H9 (cell line): ENCODE data around the gene NPAS2. TPM values are rescaled to one million over a fixed set of nuclear protein-coding genes. Genes with fewer than 3 reads are reported as not detected.

Experiments used
- DNase-seq: peaks from one replicate; pipeline ENCODE4 v3.0.0-alpha.2; 2017
- H2AFZ ChIP-seq: one replicate; pipeline ENCODE4 v1.6.1; 2013; ENCODE audit warnings: mild to moderate bottlenecking, low read length, control low read depth, moderate library complexity
- H2AK5ac ChIP-seq: 2 replicates; pipeline ENCODE4 v1.6.1; 2013; ENCODE audit warnings: low read length, control low read depth, mixed read lengths; ENCODE audit not compliant: insufficient read length
- H2BK120ac ChIP-seq: one replicate; pipeline ENCODE4 v1.6.1; 2013; ENCODE audit warnings: low read depth, mild to moderate bottlenecking, low read length, control low read depth, inconsistent platforms; ENCODE audit not compliant: poor library complexity, severe bottlenecking
- H2BK12ac ChIP-seq: 2 replicates; pipeline ENCODE4 v1.6.1; 2013; ENCODE audit warnings: low read length, control low read depth, mixed read lengths, low read depth; ENCODE audit not compliant: insufficient read length
- H2BK15ac ChIP-seq: 2 replicates; pipeline ENCODE4 v1.6.1; 2013; ENCODE audit warnings: low read depth, low read length, control low read depth
- H2BK20ac ChIP-seq: one replicate; pipeline ENCODE4 v1.6.1; 2013; ENCODE audit warnings: low read depth, mild to moderate bottlenecking, low read length, control low read depth, inconsistent platforms; ENCODE audit not compliant: poor library complexity, severe bottlenecking
- H2BK5ac ChIP-seq: 2 replicates; pipeline ENCODE4 v1.6.1; 2013; ENCODE audit warnings: low read length, control low read depth, mixed read lengths; ENCODE audit not compliant: insufficient read length
- H3K14ac ChIP-seq: 2 replicates; pipeline ENCODE4 v1.6.1; 2013; ENCODE audit warnings: low read length, control low read depth; ENCODE audit not compliant: insufficient read depth
- H3K18ac ChIP-seq: 2 replicates; pipeline ENCODE4 v1.6.1; 2013; ENCODE audit warnings: low read depth, mild to moderate bottlenecking, mixed read lengths, low read length, control low read depth; ENCODE audit not compliant: insufficient read length
- H3K23ac ChIP-seq: 2 replicates; pipeline ENCODE4 v1.6.1; 2013; ENCODE audit warnings: low read length, control low read depth, mixed read lengths, low read depth; ENCODE audit not compliant: insufficient read length
- H3K23me2 ChIP-seq: 2 replicates; pipeline ENCODE4 v1.6.1; 2013; ENCODE audit warnings: low read depth, mild to moderate bottlenecking, mixed read lengths, low read length, control low read depth; ENCODE audit not compliant: insufficient read length, poor library complexity, severe bottlenecking
- H3K27ac ChIP-seq: 2 replicates; pipeline ENCODE4 v1.5.1; 2013; ENCODE audit warnings: low read length, control low read depth, mixed read lengths, low read depth; ENCODE audit not compliant: insufficient read length
- H3K27me3 ChIP-seq: 2 replicates; pipeline ENCODE4 v1.6.1; 2013; ENCODE audit warnings: low read length, control low read depth, inconsistent platforms; ENCODE audit not compliant: insufficient read depth
- H3K4ac ChIP-seq: 2 replicates; pipeline ENCODE4 v1.6.1; 2013; ENCODE audit warnings: low read depth, mild to moderate bottlenecking, control low read depth, inconsistent platforms, low read length, moderate library complexity
- H3K4me1 ChIP-seq: 2 replicates; pipeline ENCODE4 v1.6.1; 2013; ENCODE audit warnings: low read length, control low read depth, inconsistent platforms; ENCODE audit not compliant: insufficient read depth
- H3K4me2 ChIP-seq: 2 replicates; pipeline ENCODE4 v1.6.1; 2013; ENCODE audit warnings: low read length, control low read depth, mixed read lengths; ENCODE audit not compliant: insufficient read length, insufficient read depth
- H3K56ac ChIP-seq: 2 replicates; pipeline ENCODE4 v1.6.1; 2013; ENCODE audit warnings: low read depth, mild to moderate bottlenecking, mixed read lengths, low read length, control low read depth; ENCODE audit not compliant: insufficient read length
- H3K79me1 ChIP-seq: 2 replicates; pipeline ENCODE4 v1.6.1; 2013; ENCODE audit warnings: low read depth, mild to moderate bottlenecking, moderate library complexity, low read length, control low read depth, inconsistent platforms; ENCODE audit not compliant: insufficient read depth, poor library complexity, severe bottlenecking
- H3K79me2 ChIP-seq: 2 replicates; pipeline ENCODE4 v1.6.1; 2013; ENCODE audit warnings: low read length, control low read depth, inconsistent platforms; ENCODE audit not compliant: insufficient read depth
- H3K9ac ChIP-seq: 2 replicates; pipeline ENCODE4 v1.6.1; 2013; ENCODE audit warnings: low read length, control low read depth, mixed read lengths; ENCODE audit not compliant: insufficient read length; ENCODE audit errors: extremely low read depth
- H3K9me3 ChIP-seq: one replicate; pipeline ENCODE4 v1.6.1; 2013; ENCODE audit warnings: low read depth, low read length, inconsistent platforms; ENCODE audit not compliant: control insufficient read depth
- H3T11ph ChIP-seq: one replicate; pipeline ENCODE4 v1.6.1; 2013; ENCODE audit warnings: mild to moderate bottlenecking, low read length, control low read depth, inconsistent platforms
- H4K20me1 ChIP-seq: one replicate; pipeline ENCODE4 v1.6.1; 2013; ENCODE audit not compliant: control insufficient read depth, insufficient read length, insufficient read depth
- H4K5ac ChIP-seq: 2 replicates; pipeline ENCODE4 v1.6.1; 2013; ENCODE audit warnings: low read depth, mild to moderate bottlenecking, mixed read lengths, low read length, control low read depth; ENCODE audit not compliant: insufficient read length
- H4K8ac ChIP-seq: replicated peaks from 2 replicates; pipeline ENCODE4 v1.6.1; 2013; ENCODE audit warnings: low read length, control low read depth, mixed read lengths, low read depth; ENCODE audit not compliant: insufficient read length
- H4K91ac ChIP-seq: 2 replicates; pipeline ENCODE4 v1.6.1; 2013; ENCODE audit warnings: low read depth, mild to moderate bottlenecking, moderate library complexity, mixed read lengths, low read length, control low read depth; ENCODE audit not compliant: insufficient read length
- H3K27ac Mint-ChIP-seq, 3 experiments: 2 replicates in 2 of 3; 3 replicates in 1 of 3; pipeline ENCODE4 v1.8.0; 2020 to 2021; ENCODE audit warnings: mixed read lengths in 3 of 3, mild to moderate bottlenecking in 1 of 3, moderate library complexity in 1 of 3
- H3K27me3 Mint-ChIP-seq: 2 replicates; pipeline ENCODE4 v1.8.0; 2021; ENCODE audit warnings: low read depth, mild to moderate bottlenecking, moderate library complexity, mixed read lengths
- H3K36me3 Mint-ChIP-seq, 3 experiments: 2 replicates in 2 of 3; 3 replicates in 1 of 3; pipeline ENCODE4 v1.8.0; 2020 to 2021; ENCODE audit warnings: low read depth in 3 of 3, mixed read lengths in 3 of 3; ENCODE audit not compliant: insufficient read depth in 1 of 3
- H3K4me1 Mint-ChIP-seq, 2 experiments: 2 replicates each; pipeline ENCODE4 v1.8.0; 2020; ENCODE audit warnings: mixed read lengths in 2 of 2
- H3K4me3 Mint-ChIP-seq, 2 experiments: 2 replicates in 1 of 2; 3 replicates in 1 of 2; pipeline ENCODE4 v1.8.0; 2020 to 2021; ENCODE audit warnings: mild to moderate bottlenecking in 2 of 2, mixed read lengths in 2 of 2, moderate library complexity in 1 of 2
- H3K9me3 Mint-ChIP-seq, 2 experiments: 2 replicates in 1 of 2; 3 replicates in 1 of 2; pipeline ENCODE4 v1.8.0; 2020; ENCODE audit warnings: mild to moderate bottlenecking in 2 of 2, mixed read lengths in 2 of 2, moderate library complexity in 1 of 2
- CTCF ChIP-seq: fragments of 200-600 bp; sonication (generic); conservative IDR thresholded peaks from 3 replicates; pipeline ENCODE4 v1.8.0; 2021; ENCODE audit warnings: antibody characterized with exemption, mild to moderate bottlenecking
- WGBS: extraction: QIAGEN DNeasy Blood & Tissue Kit; methylation state at CpG from one replicate; pipeline ENCODE4 v1.1.7; 2013; ENCODE audit warnings: missing lambda C conversion rate, low lambda C conversion rate, mixed read lengths; ENCODE audit not compliant: insufficient read length; ENCODE audit errors: extremely low coverage; 5-methylcytosine and 5-hydroxymethylcytosine counted together
- total RNA-seq: library from RNA; stranded (reverse); gene quantifications from 2 replicates; pipeline ENCODE4 v1.2.1, GENCODE V29; 2021

Gene NPAS2
- total RNA-seq, 1 experiment from 2014 or later: 1.3 TPM

- no peak for DNase-seq
- no peak overlapping the region for H3K9ac ChIP-seq
- no peaks in the 10 kb centered on the region for H4K20me1 ChIP-seq
- no peaks in the 10 kb centered on the region for H3K27me3 ChIP-seq
- no peak overlapping the region for H3T11ph ChIP-seq
- H3K4me1 ChIP-seq: no peaks in the 10 kb centered on the region
- no peaks in the 10 kb centered on the region for H3K9me3 ChIP-seq
- H2AK5ac ChIP-seq: no peak overlapping the region
- H3K27ac ChIP-seq: no peak overlapping the region
- H3K4me2 ChIP-seq: no peak overlapping the region
- H2BK120ac ChIP-seq: no peak overlapping the region
- no peak overlapping the region for H4K91ac ChIP-seq
- H2BK5ac ChIP-seq: no peak overlapping the region
- no peak overlapping the region for H3K56ac ChIP-seq
- no peak for TF ChIP-seq CTCF
- no peaks in the 10 kb centered on the region for H3K79me1 ChIP-seq
- no peaks in the 10 kb centered on the region for H3K9me3 Mint-ChIP-seq
- WGBS: no CpG with 5 or more reads among the region's 5 CpGs
- H3K23ac ChIP-seq: no peak overlapping the region
- H3K23me2 ChIP-seq: no peaks in the 10 kb centered on the region
- no peak overlapping the region for H3K18ac ChIP-seq
- H3K4ac ChIP-seq: no peak overlapping the region
- H2BK15ac ChIP-seq: no peak overlapping the region
- no peak overlapping the region for H2AFZ ChIP-seq
- no peak overlapping the region; a peak in 1 of 7 replicates for H3K27ac Mint-ChIP-seq
- H3K14ac ChIP-seq: no peak overlapping the region
- no peak overlapping the region for H4K5ac ChIP-seq
- peaks cover 14 to 20% of the 10 kb centered on the region in 2 experiments for H3K4me1 Mint-ChIP-seq
- H3K4me3 Mint-ChIP-seq: no peak overlapping the region
- no peak overlapping the region for H2BK20ac ChIP-seq
- H3K36me3 Mint-ChIP-seq: no peaks in the 10 kb centered on the region
- no peaks in the 10 kb centered on the region; the same call in none of the 2 replicates for H3K27me3 Mint-ChIP-seq
- no peak overlapping the region for H4K8ac ChIP-seq
- H3K79me2 ChIP-seq: no peaks in the 10 kb centered on the region
- no peak overlapping the region for H2BK12ac ChIP-seq
These were observed 136.1 kb downstream of the NPAS2 start for GRCh38 chr2:100956081-100956480.
